Suprapubic skin (tissue), 3 donors: ENCODE results near the gene IPMK.

Experiments
- POLR2A ChIP-seq, 2 donors: fragments of 450-650 bp; IDR thresholded peaks; one replicate each; pipeline ENCODE4 v1.6.1; 2017; ENCODE audit warnings: antibody characterized with exemption in 2 of 2, mild to moderate bottlenecking in 2 of 2, moderate library complexity in 2 of 2
- TF ChIP-seq, protein P1 (sequence below), 2 donors: fragments of 200-600 bp in 1 of 2; fragments of 450-650 bp in 1 of 2; sonication (generic) in 1 of 2; IDR thresholded peaks; one replicate each; pipeline ENCODE4 v1.5.1; 2016 to 2019; ENCODE audit warnings: antibody characterized with exemption in 2 of 2, mild to moderate bottlenecking in 1 of 2, moderate library complexity in 1 of 2

GRCh38 chr10:58157076-58157766 lies 110.5 kb downstream of the IPMK start:
- TF ChIP-seq, protein P1, sequence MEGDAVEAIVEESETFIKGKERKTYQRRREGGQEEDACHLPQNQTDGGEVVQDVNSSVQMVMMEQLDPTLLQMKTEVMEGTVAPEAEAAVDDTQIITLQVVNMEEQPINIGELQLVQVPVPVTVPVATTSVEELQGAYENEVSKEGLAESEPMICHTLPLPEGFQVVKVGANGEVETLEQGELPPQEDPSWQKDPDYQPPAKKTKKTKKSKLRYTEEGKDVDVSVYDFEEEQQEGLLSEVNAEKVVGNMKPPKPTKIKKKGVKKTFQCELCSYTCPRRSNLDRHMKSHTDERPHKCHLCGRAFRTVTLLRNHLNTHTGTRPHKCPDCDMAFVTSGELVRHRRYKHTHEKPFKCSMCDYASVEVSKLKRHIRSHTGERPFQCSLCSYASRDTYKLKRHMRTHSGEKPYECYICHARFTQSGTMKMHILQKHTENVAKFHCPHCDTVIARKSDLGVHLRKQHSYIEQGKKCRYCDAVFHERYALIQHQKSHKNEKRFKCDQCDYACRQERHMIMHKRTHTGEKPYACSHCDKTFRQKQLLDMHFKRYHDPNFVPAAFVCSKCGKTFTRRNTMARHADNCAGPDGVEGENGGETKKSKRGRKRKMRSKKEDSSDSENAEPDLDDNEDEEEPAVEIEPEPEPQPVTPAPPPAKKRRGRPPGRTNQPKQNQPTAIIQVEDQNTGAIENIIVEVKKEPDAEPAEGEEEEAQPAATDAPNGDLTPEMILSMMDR (IDR thresholded peaks at IDR 0.05), result no peak
- no peak for TF ChIP-seq POLR2A (IDR thresholded peaks at IDR 0.05)
